Measurements from ENCODE around the gene RGP1. TPM values are rescaled to one million over a fixed set of nuclear protein-coding genes. Genes with fewer than 3 reads are reported as not detected.

The RGP1 gene
- total RNA-seq, 4 donors from 2014 or later = 11.6 to 21.7 (median 13.8) TPM

- TF ChIP-seq CTCF (IDR thresholded peaks at IDR 0.05; ENCODE audit: low read depth) = no peak
Measured at GRCh38 chr9:35748242-35748857, 737 bp upstream of the RGP1 start.

- TF ChIP-seq CTCF (IDR thresholded peaks at IDR 0.05; ENCODE audit: low read depth) = no peak
Measured at GRCh38 chr9:35749515-35750255, 598 bp downstream of the RGP1 start.

- no peak for TF ChIP-seq CTCF (IDR thresholded peaks at IDR 0.05; ENCODE audit: low read depth)
Measured at GRCh38 chr9:35750256-35750531, 1.1 kb downstream of the RGP1 start.

- no peak for TF ChIP-seq CTCF (IDR thresholded peaks at IDR 0.05; ENCODE audit: low read depth)
Measured at GRCh38 chr9:35753466-35753865, 4.4 kb downstream of the RGP1 start.

- no peak for TF ChIP-seq CTCF (IDR thresholded peaks at IDR 0.05; ENCODE audit: low read depth)
Measured at GRCh38 chr9:35754264-35754663, 5.2 kb downstream of the RGP1 start, which contains the start of gene MSMP. Gene MSMP, minus strand, starts transcription at chr9:35754276. Its CDS starts 147 bp downstream, at chr9:35754129.

- TF ChIP-seq CTCF (IDR thresholded peaks at IDR 0.05; ENCODE audit: low read depth) = no peak
Measured at GRCh38 chr9:35755071-35755470, 6.0 kb downstream of the RGP1 start.

GRCh38 chr9:35756275-35757225 is 7.5 kb downstream of the RGP1 start:
- no peak for TF ChIP-seq CTCF (IDR thresholded peaks at IDR 0.05; ENCODE audit: low read depth)

Measured in subcutaneous adipose tissue (tissue), 4 donors.